GM12892 (cell line): Measurements from ENCODE around the gene TNFRSF1A.
"Not testable (repeated sequence)": the region's sequence is repeated elsewhere in the genome, so short reads cannot be mapped to it uniquely, and the experiment has no call there.

Experiments used
- POLR2A ChIP-seq: IDR thresholded peaks from 2 replicates; pipeline ENCODE4 v1.6.1; 2011; ENCODE audit warnings: low read depth, low read length, control low read depth
- POLR2AphosphoS5 ChIP-seq: IDR thresholded peaks from 2 replicates; pipeline ENCODE4 v1.6.1; 2011; ENCODE audit warnings: low read depth, low read length, control low read depth

DNA sequence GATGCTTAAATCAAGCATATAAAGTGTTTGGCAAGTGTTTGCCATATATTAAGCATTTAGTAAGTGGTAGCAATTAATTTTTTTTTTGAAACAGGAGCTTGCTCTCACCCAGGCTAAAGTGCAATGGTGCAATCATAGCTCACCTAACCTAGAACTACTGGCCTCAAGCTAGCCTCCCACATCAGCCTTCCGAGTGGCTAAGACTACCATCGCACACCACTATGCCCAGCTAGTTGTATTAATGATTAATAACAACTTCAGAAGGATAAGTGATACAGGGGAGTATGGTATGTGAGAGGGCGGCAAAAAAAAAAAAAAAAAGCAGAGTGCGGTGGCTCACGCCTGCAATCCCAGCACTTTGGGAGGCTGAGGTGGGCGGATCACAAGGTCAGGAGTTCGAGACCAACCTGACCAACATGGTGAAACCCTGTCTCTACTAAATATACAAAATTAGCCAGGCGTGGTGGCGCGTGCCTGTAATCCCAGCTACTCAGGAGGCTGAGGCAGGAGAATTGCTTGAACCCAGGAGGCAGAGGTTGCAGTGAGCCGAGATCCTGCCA is 2.3 kb upstream of the TNFRSF1A start:
- TF ChIP-seq POLR2A, POLR2AphosphoS5: not testable (repeated sequence)
